Neural progenitor cell (in vitro differentiated cells): ENCODE results near the gene MRC2. TPM values are rescaled to one million over a fixed set of nuclear protein-coding genes. Genes with fewer than 3 reads are reported as not detected.

Experiments used
- DNase-seq: peaks from one replicate; pipeline ENCODE4 v3.0.0-alpha.2; 2016; ENCODE audit warnings: low spot score
- H2AFZ ChIP-seq: fragments of 200-600 bp; sonication (generic); replicated peaks from 2 replicates; pipeline ENCODE4 v1.6.1; 2016; ENCODE audit warnings: antibody characterized with exemption
- H3F3A ChIP-seq: fragments of 200-600 bp; sonication (generic); 2 replicates; pipeline ENCODE4 v1.6.1; 2016; ENCODE audit warnings: antibody characterized with exemption, low read depth
- H3K27ac ChIP-seq: fragments of 200-600 bp; sonication (generic); 2 replicates; pipeline ENCODE4 v1.5.1; 2016; ENCODE audit warnings: mild to moderate bottlenecking
- H3K27me3 ChIP-seq: fragments of 200-600 bp; sonication (generic); 2 replicates; pipeline ENCODE4 v1.6.1; 2016; ENCODE audit warnings: mild to moderate bottlenecking, moderate library complexity
- H3K36me3 ChIP-seq: fragments of 200-600 bp; sonication (generic); 2 replicates; pipeline ENCODE4 v1.5.1; 2016
- H3K4me1 ChIP-seq: fragments of 200-600 bp; sonication (generic); 2 replicates; pipeline ENCODE4 v1.6.1; 2016; ENCODE audit warnings: mixed run types
- H3K4me2 ChIP-seq: fragments of 200-600 bp; sonication (generic); 2 replicates; pipeline ENCODE4 v1.6.1; 2016
- H3K4me3 ChIP-seq: fragments of 200-600 bp; sonication (generic); 2 replicates; pipeline ENCODE4 v1.5.1; 2016
- H3K79me2 ChIP-seq: fragments of 200-600 bp; sonication (generic); 2 replicates; pipeline ENCODE4 v1.6.1; 2016; ENCODE audit warnings: low read depth
- H3K9ac ChIP-seq: fragments of 200-600 bp; sonication (generic); 2 replicates; pipeline ENCODE4 v1.6.1; 2016
- H3K9me3 ChIP-seq: fragments of 200-600 bp; sonication (generic); 2 replicates; pipeline ENCODE4 v1.5.1; 2016; ENCODE audit warnings: low read depth
- H4K20me1 ChIP-seq: fragments of 200-600 bp; sonication (generic); 2 replicates; pipeline ENCODE4 v1.6.1; 2016; ENCODE audit warnings: low read depth
- H3K27ac Mint-ChIP-seq: 3 replicates; pipeline ENCODE4 v1.8.0; 2021; ENCODE audit warnings: mixed read lengths
- H3K27me3 Mint-ChIP-seq: 2 replicates; pipeline ENCODE4 v1.8.0; 2022; ENCODE audit warnings: low read depth, mild to moderate bottlenecking, inconsistent platforms, moderate library complexity, mixed read lengths; ENCODE audit not compliant: insufficient read depth
- H3K36me3 Mint-ChIP-seq: 3 replicates; pipeline ENCODE4 v1.8.0; 2021; ENCODE audit warnings: mixed read lengths
- H3K4me1 Mint-ChIP-seq: 3 replicates; pipeline ENCODE4 v1.8.0; 2021; ENCODE audit warnings: mixed read lengths
- H3K4me3 Mint-ChIP-seq: 3 replicates; pipeline ENCODE4 v1.8.0; 2021; ENCODE audit warnings: mild to moderate bottlenecking, moderate library complexity, mixed read lengths
- H3K9me3 Mint-ChIP-seq: 3 replicates; pipeline ENCODE4 v1.8.0; 2020; ENCODE audit warnings: mixed read lengths
- CTCF ChIP-seq: fragments of 200-600 bp; sonication (generic); IDR thresholded peaks from 2 replicates; pipeline ENCODE4 v1.5.1; 2017; ENCODE audit warnings: antibody characterized with exemption, mild to moderate bottlenecking
- EZH2 ChIP-seq: fragments of 200-600 bp; sonication (generic); IDR thresholded peaks from 2 replicates; pipeline ENCODE4 v1.6.1; 2017; ENCODE audit warnings: antibody characterized with exemption, mild to moderate bottlenecking, moderate library complexity
- EZH2phosphoT487 ChIP-seq: fragments of 200-600 bp; sonication (generic); IDR thresholded peaks from 2 replicates; pipeline ENCODE4 v1.6.1; 2017; ENCODE audit warnings: antibody characterized with exemption
- total RNA-seq: library from RNA; depleted of rRNA; stranded (reverse); fragments of >200 nt; gene quantifications from 2 replicates; pipeline ENCODE4 v1.2.3, GENCODE V29; 2015; ENCODE audit warnings: low replicate concordance

MRC2 gene
- total RNA-seq, 1 donor from 2014 or later, result 24.6 TPM

GRCh38 chr17:62630365-62631085 is 3.1 kb downstream of the MRC2 start:
- Mint-ChIP-seq H3K27me3 (peaks cover 13% of the 10 kb centered on the region), H3K9me3 (no peaks in the 10 kb centered on the region), H3K27ac (peak overlapping the region; percentile 25), H3K4me1 (peaks cover 49% of the 10 kb centered on the region), H3K36me3 (no peaks in the 10 kb centered on the region), H3K4me3 (peak overlapping the region; percentile 98)
- Histone ChIP-seq H3K4me1 (peaks cover 32% of the 10 kb centered on the region), H3K9ac (no peak overlapping the region), H3K27ac (no peak overlapping the region), H3K79me2 (peaks cover 53% of the 10 kb centered on the region), H3F3A (peaks cover 22% of the 10 kb centered on the region), H4K20me1 (peaks cover 36% of the 10 kb centered on the region), H3K27me3 (no peaks in the 10 kb centered on the region), H3K4me2 (no peak overlapping the region), H3K9me3 (no peaks in the 10 kb centered on the region), H2AFZ (no peak overlapping the region), H3K36me3 (no peaks in the 10 kb centered on the region), H3K4me3 (no peak overlapping the region)
- no peak for DNase-seq
- TF ChIP-seq EZH2phosphoT487 (no peak), CTCF (no peak), EZH2 (no peak)

GRCh38 chr17:62631086-62631935 is 3.8 kb downstream of the MRC2 start:
- no peaks in the 10 kb centered on the region for H3K36me3 Mint-ChIP-seq
- peaks cover 11% of the 10 kb centered on the region for H3K27me3 Mint-ChIP-seq
- Histone ChIP-seq H3K4me1 (peaks cover 26% of the 10 kb centered on the region), H3F3A (peaks cover 15% of the 10 kb centered on the region), H3K36me3 (no peaks in the 10 kb centered on the region), H3K9ac (no peak overlapping the region), H3K9me3 (no peaks in the 10 kb centered on the region), H4K20me1 (peaks cover 36% of the 10 kb centered on the region), H3K79me2 (peaks cover 53% of the 10 kb centered on the region), H3K27ac (no peak overlapping the region), H3K4me2 (no peak overlapping the region), H3K27me3 (no peaks in the 10 kb centered on the region), H2AFZ (no peak overlapping the region), H3K4me3 (no peak overlapping the region)
- H3K4me1 Mint-ChIP-seq, result peaks cover 42% of the 10 kb centered on the region
- TF ChIP-seq EZH2phosphoT487 (no peak), EZH2 (no peak), CTCF (no peak)
- no peak for DNase-seq
- no peak overlapping the region for H3K4me3 Mint-ChIP-seq
- H3K9me3 Mint-ChIP-seq, result no peaks in the 10 kb centered on the region
- H3K27ac Mint-ChIP-seq, result peak overlapping the region; percentile 25

GRCh38 chr17:62631936-62632924 is 4.8 kb downstream of the MRC2 start:
- TF ChIP-seq CTCF (no peak), EZH2phosphoT487 (no peak), EZH2 (no peak)
- Histone ChIP-seq H3K36me3 (no peaks in the 10 kb centered on the region), H3K4me3 (no peak overlapping the region), H3K4me2 (no peak overlapping the region), H2AFZ (no peak overlapping the region), H3K9ac (no peak overlapping the region), H3K9me3 (no peaks in the 10 kb centered on the region), H4K20me1 (peaks cover 36% of the 10 kb centered on the region), H3K27ac (no peak overlapping the region), H3F3A (peaks cover 11% of the 10 kb centered on the region), H3K79me2 (peaks cover 53% of the 10 kb centered on the region), H3K27me3 (no peaks in the 10 kb centered on the region), H3K4me1 (peaks cover 21% of the 10 kb centered on the region)
- peaks cover 8% of the 10 kb centered on the region for H3K27me3 Mint-ChIP-seq
- DNase-seq, result no peak
- no peaks in the 10 kb centered on the region for H3K9me3 Mint-ChIP-seq
- peak overlapping the region; percentile 65 for H3K27ac Mint-ChIP-seq
- no peaks in the 10 kb centered on the region for H3K36me3 Mint-ChIP-seq
- peaks cover 37% of the 10 kb centered on the region for H3K4me1 Mint-ChIP-seq
- H3K4me3 Mint-ChIP-seq, result no peak overlapping the region
